ENCODE measurements around the gene DHX36.

Gene DHX36, protein sequence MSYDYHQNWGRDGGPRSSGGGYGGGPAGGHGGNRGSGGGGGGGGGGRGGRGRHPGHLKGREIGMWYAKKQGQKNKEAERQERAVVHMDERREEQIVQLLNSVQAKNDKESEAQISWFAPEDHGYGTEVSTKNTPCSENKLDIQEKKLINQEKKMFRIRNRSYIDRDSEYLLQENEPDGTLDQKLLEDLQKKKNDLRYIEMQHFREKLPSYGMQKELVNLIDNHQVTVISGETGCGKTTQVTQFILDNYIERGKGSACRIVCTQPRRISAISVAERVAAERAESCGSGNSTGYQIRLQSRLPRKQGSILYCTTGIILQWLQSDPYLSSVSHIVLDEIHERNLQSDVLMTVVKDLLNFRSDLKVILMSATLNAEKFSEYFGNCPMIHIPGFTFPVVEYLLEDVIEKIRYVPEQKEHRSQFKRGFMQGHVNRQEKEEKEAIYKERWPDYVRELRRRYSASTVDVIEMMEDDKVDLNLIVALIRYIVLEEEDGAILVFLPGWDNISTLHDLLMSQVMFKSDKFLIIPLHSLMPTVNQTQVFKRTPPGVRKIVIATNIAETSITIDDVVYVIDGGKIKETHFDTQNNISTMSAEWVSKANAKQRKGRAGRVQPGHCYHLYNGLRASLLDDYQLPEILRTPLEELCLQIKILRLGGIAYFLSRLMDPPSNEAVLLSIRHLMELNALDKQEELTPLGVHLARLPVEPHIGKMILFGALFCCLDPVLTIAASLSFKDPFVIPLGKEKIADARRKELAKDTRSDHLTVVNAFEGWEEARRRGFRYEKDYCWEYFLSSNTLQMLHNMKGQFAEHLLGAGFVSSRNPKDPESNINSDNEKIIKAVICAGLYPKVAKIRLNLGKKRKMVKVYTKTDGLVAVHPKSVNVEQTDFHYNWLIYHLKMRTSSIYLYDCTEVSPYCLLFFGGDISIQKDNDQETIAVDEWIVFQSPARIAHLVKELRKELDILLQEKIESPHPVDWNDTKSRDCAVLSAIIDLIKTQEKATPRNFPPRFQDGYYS
- total RNA-seq = 100 to 101 reads per million in 2 donors

- peak; percentile 83 for DNase-seq
Measured at GRCh38 chr3:154323891-154324738, at the start of gene DHX36. TSS of gene DHX36 (minus strand) at chr3:154324487. CDS start at chr3:154324416, 71 bp downstream.

GRCh38 chr3:154367221-154367620 lies 42.9 kb upstream of the DHX36 start:
- no peak for DNase-seq

DNA sequence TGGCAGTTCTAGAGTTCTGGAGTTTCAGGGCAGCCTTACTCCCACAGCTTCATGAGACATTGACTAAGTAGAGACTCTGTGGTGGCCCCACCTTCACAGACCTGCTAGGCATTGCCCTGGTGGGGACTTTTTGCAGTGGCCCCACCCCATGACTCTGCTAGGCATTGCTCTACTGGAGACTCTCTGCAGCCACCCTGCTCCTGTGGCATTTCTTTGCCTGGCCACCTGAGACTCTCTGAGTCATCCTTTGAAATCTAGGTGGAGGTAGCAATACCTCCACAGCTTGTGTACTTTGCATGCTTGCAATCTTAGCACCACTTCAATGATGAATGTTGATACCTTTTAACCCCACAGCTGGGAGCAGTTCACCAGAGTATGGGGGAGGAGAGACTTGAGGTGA lies 40.6 kb upstream of the DHX36 start:
- DNase-seq = no peak

- no peak for DNase-seq
Measured at GRCh38 chr3:154361099-154361498, 36.8 kb upstream of the DHX36 start.

DNA sequence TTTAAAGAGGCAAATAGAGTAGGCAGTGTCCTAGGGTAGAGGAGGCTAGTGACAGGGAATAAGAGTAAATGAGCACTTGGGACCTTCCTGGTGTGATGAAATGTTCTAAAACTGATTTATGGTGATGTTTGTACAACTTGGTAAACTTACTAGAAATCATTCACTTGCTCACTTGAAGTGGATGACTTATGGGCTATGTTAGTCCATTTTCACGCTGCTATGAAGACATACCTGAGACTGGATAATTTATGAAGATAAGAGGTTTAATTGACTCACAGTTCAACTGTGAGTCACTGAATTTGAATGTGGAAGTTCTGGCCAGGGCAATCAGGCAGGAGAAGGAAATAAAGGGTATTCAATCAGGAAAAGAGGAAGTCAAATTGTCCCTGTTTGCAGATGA lies 31.7 kb upstream of the DHX36 start:
- DNase-seq = no peak

GRCh38 chr3:154349223-154349622 lies 24.9 kb upstream of the DHX36 start:
- DNase-seq = no peak

DNA sequence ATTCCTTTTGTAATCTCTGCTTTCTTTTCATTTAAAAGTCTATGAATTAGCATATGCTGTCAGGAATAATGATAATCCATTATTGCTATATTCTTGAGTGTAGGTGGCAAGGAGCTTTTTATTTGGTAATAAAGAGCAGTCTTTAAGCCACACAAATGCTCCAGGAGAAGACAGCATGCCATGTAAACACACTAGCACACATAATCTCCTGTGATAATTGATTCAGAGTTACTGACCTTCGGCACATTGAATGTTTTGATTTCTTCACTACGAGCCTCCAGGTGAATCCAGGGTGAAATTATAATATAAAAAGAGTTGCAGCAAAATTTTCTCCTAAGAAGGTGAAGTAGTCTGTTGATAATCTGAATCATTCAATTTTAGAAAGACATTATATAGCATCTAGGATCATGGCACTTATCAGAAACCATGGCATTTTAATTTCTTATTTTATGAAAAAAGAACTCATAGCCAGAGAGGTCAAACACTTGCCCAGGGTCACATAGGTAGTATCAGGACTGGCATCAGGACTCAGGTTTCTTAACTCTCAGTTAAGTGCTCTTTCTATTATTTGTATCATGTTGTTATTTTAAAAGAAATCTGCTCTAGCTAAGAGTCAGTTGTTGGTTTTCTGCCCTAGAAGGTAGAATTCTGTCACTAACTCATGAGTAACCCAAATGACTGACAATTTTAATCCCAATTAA lies 21.3 kb upstream of the DHX36 start:
- no peak for DNase-seq

- no peak for DNase-seq
Measured at GRCh38 chr3:154338570-154338969, 14.3 kb upstream of the DHX36 start.

- no peak for DNase-seq
Measured at GRCh38 chr3:154338008-154338407, 13.7 kb upstream of the DHX36 start.

DNA sequence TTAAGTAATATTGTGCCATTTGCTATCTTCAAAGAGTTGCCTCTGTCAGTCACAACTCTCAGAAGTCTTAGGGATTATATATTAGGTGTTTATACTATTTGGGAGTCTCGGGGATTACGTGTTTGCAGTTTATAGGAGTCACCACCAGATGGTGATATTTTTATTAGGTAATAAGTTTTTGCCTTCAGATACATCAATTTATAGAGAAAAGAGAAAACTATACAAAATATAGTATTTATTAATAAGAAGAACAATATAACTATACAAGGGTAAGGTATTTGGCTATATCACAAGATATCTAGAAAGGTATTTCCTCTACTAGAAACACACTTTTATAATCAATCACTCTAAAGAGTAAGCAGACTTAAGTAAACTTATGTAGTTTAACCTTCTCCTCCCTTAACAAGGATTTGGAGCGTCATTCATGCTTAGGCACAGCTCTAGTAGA lies 10.7 kb upstream of the DHX36 start:
- no peak for DNase-seq

DNA sequence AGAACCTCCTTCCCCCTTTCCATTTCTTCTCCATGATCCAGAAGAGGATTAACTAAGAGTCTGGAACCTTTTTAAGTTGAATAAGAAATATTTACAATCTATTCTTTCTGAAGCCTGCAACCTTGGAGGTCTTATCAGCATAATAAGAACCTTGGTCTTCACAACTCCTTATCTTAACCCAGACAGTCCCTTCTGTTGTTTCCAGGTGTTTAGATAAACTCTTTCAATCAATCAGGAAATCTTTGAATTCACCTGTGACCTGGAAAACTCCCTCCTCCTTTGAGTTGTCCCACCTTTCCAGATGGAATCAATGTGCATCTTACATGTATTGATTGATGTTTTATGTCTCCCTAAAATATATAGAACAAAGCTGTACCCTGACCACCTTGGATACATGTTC lies 3.6 kb upstream of the DHX36 start:
- no peak for DNase-seq

DNA sequence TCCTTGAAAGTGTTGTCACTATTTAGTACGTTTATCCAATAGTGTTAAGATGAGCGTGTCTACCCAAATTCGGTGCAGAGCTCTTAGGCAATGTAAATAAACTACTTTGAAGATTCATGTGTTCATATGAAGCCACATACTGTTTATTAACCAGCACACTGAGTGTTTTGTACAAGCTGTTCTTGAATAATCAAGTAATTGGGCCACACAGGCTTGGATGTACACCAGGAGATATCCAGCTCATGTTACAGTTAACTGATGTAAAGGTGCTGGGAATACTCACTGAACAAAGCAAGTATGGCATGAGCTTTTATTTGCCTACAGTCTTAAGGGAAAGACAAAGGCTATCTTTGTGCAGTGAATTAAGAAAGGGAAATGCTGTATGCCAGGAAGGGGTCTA lies 632 bp upstream of the DHX36 start:
- no peak for DNase-seq

DNA sequence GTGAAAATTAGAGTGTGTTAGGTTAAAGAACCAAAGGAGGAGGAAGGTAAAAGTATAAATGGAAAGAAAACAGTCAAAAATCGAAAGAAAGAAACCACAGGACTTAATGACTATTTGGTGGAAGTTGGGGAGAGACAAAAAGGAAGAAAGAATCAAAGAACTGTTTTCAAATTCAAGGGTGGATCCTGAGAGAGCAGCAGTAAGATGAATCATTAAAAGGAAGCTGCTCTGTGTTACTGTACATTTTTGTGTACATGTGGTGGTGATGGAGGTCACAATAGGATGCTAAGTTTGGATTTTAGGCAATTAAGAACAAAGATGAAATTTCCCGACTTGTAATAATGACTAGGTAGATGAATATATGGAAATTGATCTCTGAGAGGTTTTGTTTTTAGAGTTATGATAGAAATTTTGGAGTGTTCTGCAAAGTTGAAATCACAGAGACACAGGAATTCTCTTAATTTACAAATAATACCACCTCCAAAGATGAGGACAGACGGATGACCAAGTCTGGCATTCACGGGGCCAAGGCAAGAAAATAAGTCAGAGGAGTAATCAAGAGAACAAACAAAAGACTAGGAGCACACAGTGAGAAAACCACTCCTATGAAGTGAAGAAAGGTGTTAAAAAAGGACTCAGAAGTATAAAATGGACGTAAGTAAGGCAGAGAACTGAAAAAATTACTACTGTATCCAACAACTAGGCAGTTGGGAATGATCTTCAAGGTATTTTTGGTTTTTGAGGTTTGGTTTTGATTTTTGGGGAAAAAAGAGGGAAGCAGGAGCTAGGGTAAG lies 7.1 kb downstream of the DHX36 start:
- DNase-seq = no peak

DNA sequence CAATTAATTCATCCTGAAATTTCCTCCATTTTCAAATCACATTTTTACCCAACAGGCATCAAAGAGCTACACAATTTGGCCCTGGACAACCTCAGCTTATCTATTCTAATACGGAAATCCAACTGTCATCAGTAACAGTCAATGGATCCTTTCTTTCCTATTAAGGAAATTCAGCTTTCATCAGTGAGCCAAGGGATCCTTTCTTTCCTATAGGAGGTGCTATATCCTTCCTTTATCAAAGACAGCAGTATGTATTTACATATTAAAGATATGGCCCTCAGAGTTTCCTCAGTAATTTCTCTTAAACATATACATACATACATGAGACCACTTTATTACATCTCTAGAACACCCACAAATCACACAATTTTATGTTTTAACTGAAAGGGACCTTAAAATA lies 10.1 kb downstream of the DHX36 start:
- no peak for DNase-seq

DNA sequence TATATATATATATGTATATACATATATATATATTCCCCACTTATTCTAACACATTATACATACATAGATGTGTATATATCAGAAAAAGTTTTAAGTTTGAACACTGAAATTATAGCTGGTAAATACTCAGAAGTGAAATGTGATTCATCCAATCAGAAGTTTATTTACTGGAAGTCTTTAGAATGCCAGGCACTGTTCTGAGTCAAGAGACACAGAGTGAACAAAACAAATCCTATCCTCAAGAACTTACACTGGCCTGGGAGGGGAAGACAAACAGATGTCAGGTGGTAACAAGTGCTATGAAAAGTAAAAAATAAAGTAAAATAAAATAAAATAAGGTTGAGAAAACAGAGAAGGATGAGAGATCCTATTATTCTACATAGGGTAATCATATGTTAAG lies 13.4 kb downstream of the DHX36 start:
- DNase-seq = no peak

- no peak for DNase-seq
Measured at GRCh38 chr3:154307363-154307762, 16.9 kb downstream of the DHX36 start.

DNA sequence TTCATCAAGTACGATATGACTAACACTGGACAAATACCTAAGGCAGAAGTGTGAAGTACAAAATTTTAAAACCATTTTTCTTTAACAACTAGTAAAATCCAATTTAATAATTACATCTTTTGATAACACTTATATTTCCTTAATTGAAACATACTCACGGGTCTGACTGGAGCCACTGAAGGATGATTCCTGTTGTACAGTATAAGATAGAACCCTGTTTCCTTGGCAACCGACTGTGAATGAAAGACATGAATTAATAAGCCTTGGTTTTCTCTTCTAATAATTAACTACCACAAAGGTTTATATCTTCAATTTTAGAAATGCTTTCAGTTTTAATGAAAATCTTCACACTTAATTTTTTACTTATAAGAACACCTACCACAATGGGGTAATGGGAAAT lies 19.4 kb downstream of the DHX36 start:
- no peak for DNase-seq

GRCh38 chr3:154304116-154304786 lies 20.0 kb downstream of the DHX36 start:
- DNase-seq = no peak

- no peak for DNase-seq
Measured at GRCh38 chr3:154301561-154301960, 22.7 kb downstream of the DHX36 start.

- no peak for DNase-seq
Measured at GRCh38 chr3:154294016-154294415, 30.3 kb downstream of the DHX36 start.

DNA sequence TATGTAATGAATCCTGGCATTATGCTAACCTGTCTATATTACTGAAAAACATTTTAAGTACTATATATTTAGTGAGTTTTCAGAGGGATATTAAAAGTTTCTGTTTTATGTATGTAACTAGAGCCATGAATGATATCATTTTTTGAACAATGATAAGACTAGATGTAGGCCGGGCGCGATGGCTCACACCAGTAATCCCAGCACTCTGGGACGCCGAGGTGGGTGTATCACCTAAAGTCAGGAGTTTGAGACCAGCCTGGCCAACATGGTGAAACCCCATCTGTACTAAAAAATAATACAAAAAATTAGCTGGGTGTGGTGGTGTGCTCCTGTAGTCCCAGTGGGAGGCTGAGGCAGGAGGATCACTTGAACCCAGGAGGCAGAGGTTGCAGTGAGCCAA lies 34.1 kb downstream of the DHX36 start:
- DNase-seq = no peak

Data from T-helper 9 cell (primary cell).